Heart left ventricle (tissue), 16 donors: Measurements from ENCODE around the gene MEF2A. TPM values are rescaled to one million over a fixed set of nuclear protein-coding genes. Genes with fewer than 3 reads are reported as not detected.
A peak's percentile ranks its signal among the peaks of the same experiment; 100 is the strongest.

Experiments
- ATAC-seq, 4 donors: fragments of 200-7000 bp; cut with Tn5 transposase; one replicate each; pipeline ENCODE4 v1.9.1; 2020 to 2022; ENCODE audit warnings: moderate library complexity in 4 of 4, mild to moderate bottlenecking in 3 of 4, moderate number of reproducible peaks in 1 of 4
- DNase-seq, 5 donors: peaks; one replicate each; pipeline ENCODE4 v3.0.0-alpha.2; 2020
- H3K27ac ChIP-seq, 12 donors: fragments of 200-600 bp; sonication (generic) in 4 of 12; one replicate each; pipeline versions ENCODE4 v1.5.0 to v1.8.0; 2016 to 2022; ENCODE audit warnings: mild to moderate bottlenecking in 2 of 12
- H3K27me3 ChIP-seq, 9 donors: fragments of 200-600 bp; sonication (generic) in 2 of 9; one replicate each; pipeline versions ENCODE4 v1.5.1 to v1.8.0; 2016 to 2022; ENCODE audit warnings: mild to moderate bottlenecking in 3 of 9
- H3K36me3 ChIP-seq, 9 donors: fragments of 200-600 bp; sonication (generic) in 2 of 9; one replicate each; pipeline versions ENCODE4 v1.5.0 to v1.8.0; 2018 to 2022; ENCODE audit warnings: mild to moderate bottlenecking in 2 of 9
- H3K4me1 ChIP-seq, 12 donors: fragments of 200-600 bp; sonication (generic) in 4 of 12; one replicate each; pipeline versions ENCODE4 v1.5.0 to v1.8.0; 2016 to 2022; ENCODE audit warnings: mild to moderate bottlenecking in 3 of 12
- H3K4me3 ChIP-seq, 12 donors: fragments of 200-600 bp; sonication (generic) in 4 of 12; one replicate each; pipeline versions ENCODE4 v1.5.0 to v1.8.0; 2017 to 2022; ENCODE audit warnings: mild to moderate bottlenecking in 9 of 12, moderate library complexity in 4 of 12
- H3K9me3 ChIP-seq, 12 donors: fragments of 200-600 bp; sonication (generic) in 4 of 12; one replicate each; pipeline versions ENCODE4 v1.5.0 to v1.8.0; 2016 to 2022; ENCODE audit warnings: mild to moderate bottlenecking in 1 of 12
- POLR2A ChIP-seq, 2 donors: fragments of 450-650 bp; IDR thresholded peaks; one replicate each; pipeline ENCODE4 v1.6.1; 2017; ENCODE audit warnings: antibody characterized with exemption in 2 of 2, mild to moderate bottlenecking in 2 of 2, moderate library complexity in 2 of 2
- WGBS, 4 donors: extraction: QIAGEN DNeasy Blood & Tissue Kit in 2 of 4; methylation state at CpG; one replicate each; pipeline versions ENCODE4 v1.1.5 to v1.1.7; 2013 to 2018; 5-methylcytosine and 5-hydroxymethylcytosine counted together
- intact Hi-C, 10 donors: fragments of 100-400 bp; cut with DNase I; formaldehyde crosslinking; loops; one replicate each; pipeline versions ENCODE4 v1.11.1 to v1.14.2; 2022
- polyA plus RNA-seq, 2 donors: library from polyadenylated mRNA; stranded (reverse); fragments of 200-250 nt; gene quantifications; one replicate each; pipeline ENCODE4 v1.2.3, GENCODE V29; 2013
- total RNA-seq, 9 donors: library from RNA; depleted of rRNA in 2 of 9; stranded (reverse); fragments of >200 nt in 2 of 9; fragmentation: NEBNext Ultra II Directional in 3 of 9; extraction: Animal tissue kit (Norgen Biotek cat#: 25700) in 3 of 9; gene quantifications; one replicate each; pipeline versions ENCODE4 v1.1.0 to v1.2.4, GENCODE V29; 2016 to 2023
- TF ChIP-seq, protein P1 (sequence below), 12 donors: fragments of 200-600 bp; sonication (generic) in 4 of 12; IDR thresholded peaks; one replicate each; pipeline versions ENCODE4 v1.5.0 to v1.8.0; 2018 to 2022; ENCODE audit warnings: antibody characterized with exemption in 12 of 12, mild to moderate bottlenecking in 5 of 12
- donor health status: ischemic (EF 13 %, LVEDD 7.1; RV severe dilation, severe dysfunction).
- donor health status: healthy with polysubstance abuse.
- donor health status: DM: no; HTN: yes; CAD: no.
- donor health status: DM: no; HTN: no; CAD: no.
- donor health status: ischemic (EF 25% LVEDD 6.9; RV normal size, moderate dysfunction).
- donor health status: ischemic (EF 25% LVEDD 5.7; RV mildly dilated, moderate dysfunction).
- donor health status: healthy.
- donor health status: DM: yes; HTN: yes; CAD: no.
- donor health status: ischemic (EF 35%, LVEDD 5.7; RV mildly dilated, moderate dysfunction).
- donor health status: nonischemic (EF 11% LVEDD 7.7; RV severe dilation, severe dysfunction).
- donor health status: DM: yes; HTN: yes; CAD: no.
- donor health status: PGD.
- donor health status: ischemic (EF 29% LVEDD 5.4; RV normal size, mild dysfunction).
- donor health status: nonischemic (EF 23%, LVEDD 6.1; RV moderate dilation, normal function).

The MEF2A gene
- total and polyA plus RNA-seq, 11 donors, result 53.4 to 192 (median 153) TPM

DNA sequence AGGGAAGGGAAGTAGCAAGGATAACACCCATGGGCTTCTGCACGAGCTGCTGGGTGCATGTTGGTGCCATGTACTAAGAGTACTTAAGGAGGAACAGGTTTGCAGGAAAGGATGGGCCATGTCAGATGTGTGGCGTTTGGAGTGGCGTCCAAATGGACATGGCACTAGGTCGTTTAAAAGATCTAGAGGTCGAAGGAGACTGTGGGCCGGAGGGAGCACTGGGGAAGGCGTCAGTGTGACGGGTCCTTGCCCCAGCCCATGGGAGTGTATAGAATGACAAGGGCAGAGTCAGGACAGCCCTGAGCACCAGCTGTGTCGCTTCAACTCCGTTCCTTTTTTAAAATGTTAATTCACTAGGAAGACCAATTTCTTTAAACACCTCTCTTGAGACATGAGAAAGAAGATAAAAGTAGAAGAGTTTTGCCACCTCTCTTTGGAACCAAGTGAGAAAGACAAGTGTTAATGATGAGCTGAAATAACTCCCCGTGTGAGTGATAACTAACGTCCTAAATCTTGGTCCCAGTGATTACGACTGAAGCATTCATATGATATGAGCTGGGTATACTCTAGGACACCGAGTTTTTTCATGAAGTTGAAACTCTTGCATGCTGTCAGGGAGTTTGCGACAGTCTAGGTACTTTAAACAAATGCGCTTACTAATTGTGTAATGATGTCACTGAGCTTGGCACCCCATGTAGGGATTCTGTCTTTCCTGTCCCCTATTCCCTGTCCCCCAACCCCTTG lies 143.6 kb downstream of the MEF2A start:
- DNase-seq, result peak in 1 of 5 donors; percentile 50
- Histone ChIP-seq H3K27me3 (no peaks in the 10 kb centered on the region), H3K36me3 (peaks cover 0 to 73% (median 41%) of the 10 kb centered on the region in 9 donors), H3K9me3 (no peaks in the 10 kb centered on the region), H3K4me1 (peaks cover 10 to 81% (median 58%) of the 10 kb centered on the region in 12 donors), H3K4me3 (no peak overlapping the region), H3K27ac (peak overlapping the region; percentile 17 to 85 (median 76))
- ATAC-seq, result peak in 3 of 4 donors; percentile 11 to 15 (median 13)
- 41 to 47% (median 46%) methylated on average over 16 of the region's 16 CpGs for WGBS, 4 donors
- intact Hi-C loops, result loop anchor here in 8 of 10 donors (5.0 to 10.0 kb wide), 7 partner anchors 142 to 422 kb away; partner anchors contain the start of gene MEF2A (in 1 of the 8)
- TF ChIP-seq, protein P1, sequence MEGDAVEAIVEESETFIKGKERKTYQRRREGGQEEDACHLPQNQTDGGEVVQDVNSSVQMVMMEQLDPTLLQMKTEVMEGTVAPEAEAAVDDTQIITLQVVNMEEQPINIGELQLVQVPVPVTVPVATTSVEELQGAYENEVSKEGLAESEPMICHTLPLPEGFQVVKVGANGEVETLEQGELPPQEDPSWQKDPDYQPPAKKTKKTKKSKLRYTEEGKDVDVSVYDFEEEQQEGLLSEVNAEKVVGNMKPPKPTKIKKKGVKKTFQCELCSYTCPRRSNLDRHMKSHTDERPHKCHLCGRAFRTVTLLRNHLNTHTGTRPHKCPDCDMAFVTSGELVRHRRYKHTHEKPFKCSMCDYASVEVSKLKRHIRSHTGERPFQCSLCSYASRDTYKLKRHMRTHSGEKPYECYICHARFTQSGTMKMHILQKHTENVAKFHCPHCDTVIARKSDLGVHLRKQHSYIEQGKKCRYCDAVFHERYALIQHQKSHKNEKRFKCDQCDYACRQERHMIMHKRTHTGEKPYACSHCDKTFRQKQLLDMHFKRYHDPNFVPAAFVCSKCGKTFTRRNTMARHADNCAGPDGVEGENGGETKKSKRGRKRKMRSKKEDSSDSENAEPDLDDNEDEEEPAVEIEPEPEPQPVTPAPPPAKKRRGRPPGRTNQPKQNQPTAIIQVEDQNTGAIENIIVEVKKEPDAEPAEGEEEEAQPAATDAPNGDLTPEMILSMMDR (IDR thresholded peaks at IDR 0.05), result no peak
- TF ChIP-seq POLR2A (IDR thresholded peaks at IDR 0.05), result no peak

DNA sequence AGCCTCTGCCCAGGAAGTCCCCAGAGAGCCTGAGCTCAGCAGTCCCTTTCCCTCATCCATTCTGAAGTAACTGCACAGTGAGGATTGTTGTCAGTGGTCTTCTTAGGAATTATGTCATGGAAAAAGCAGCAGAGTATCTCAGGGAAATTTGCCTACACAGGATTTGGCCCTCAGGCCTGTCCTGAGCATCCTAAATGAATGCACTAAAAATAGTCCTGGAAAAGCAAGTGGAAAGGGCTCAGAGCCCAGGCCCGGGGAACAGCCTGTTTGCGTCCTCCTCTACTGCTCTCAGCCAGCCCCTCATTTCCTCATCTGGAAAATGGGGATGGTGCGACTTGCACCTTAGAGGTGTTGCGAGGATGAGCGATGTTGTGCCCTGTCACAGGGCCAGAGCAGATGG lies 145.8 kb downstream of the MEF2A start:
- DNase-seq (peak in 3 of 5 donors; percentile 49 to 62 (median 59)), ATAC-seq (peak; percentile 47 to 60 (median 54))
- WGBS, 4 donors, result 44 to 51% (median 46%) methylated on average over 5 of the region's 5 CpGs
- H3K4me1 ChIP-seq, result peaks cover 15 to 92% (median 64%) of the 10 kb centered on the region in 12 donors
- no peak overlapping the region for H3K4me3 ChIP-seq
- TF ChIP-seq, protein P1 (IDR thresholded peaks at IDR 0.05), result no peak
- no peak for TF ChIP-seq POLR2A (IDR thresholded peaks at IDR 0.05)
- peak overlapping the region in 11 of 12 donors; percentile 12 to 85 (median 73) for H3K27ac ChIP-seq
- H3K27me3 ChIP-seq, result no peaks in the 10 kb centered on the region
- peaks cover 0 to 86% (median 54%) of the 10 kb centered on the region in 9 donors for H3K36me3 ChIP-seq
- no peaks in the 10 kb centered on the region for H3K9me3 ChIP-seq
- intact Hi-C loops, result loop anchor here in 1 of 10 donors (5.0 kb wide), 1 partner anchor 41 kb away; no protein-coding TSS in a partner anchor

DNA sequence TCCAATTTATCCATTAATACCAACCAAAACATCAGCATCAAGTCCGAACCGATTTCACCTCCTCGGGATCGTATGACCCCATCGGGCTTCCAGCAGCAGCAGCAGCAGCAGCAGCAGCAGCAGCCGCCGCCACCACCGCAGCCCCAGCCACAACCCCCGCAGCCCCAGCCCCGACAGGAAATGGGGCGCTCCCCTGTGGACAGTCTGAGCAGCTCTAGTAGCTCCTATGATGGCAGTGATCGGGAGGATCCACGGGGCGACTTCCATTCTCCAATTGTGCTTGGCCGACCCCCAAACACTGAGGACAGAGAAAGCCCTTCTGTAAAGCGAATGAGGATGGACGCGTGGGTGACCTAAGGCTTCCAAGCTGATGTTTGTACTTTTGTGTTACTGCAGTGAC lies 146.6 kb downstream of the MEF2A start:
- Histone ChIP-seq H3K4me1 (peaks cover 19 to 92% (median 64%) of the 10 kb centered on the region in 12 donors), H3K27me3 (no peaks in the 10 kb centered on the region), H3K9me3 (no peaks in the 10 kb centered on the region), H3K4me3 (no peak overlapping the region), H3K27ac (peak overlapping the region in 8 of 12 donors; percentile 54 to 85 (median 72)), H3K36me3 (peaks cover 0 to 80% (median 54%) of the 10 kb centered on the region in 9 donors)
- no peak for DNase-seq
- no peak for TF ChIP-seq POLR2A (IDR thresholded peaks at IDR 0.05)
- TF ChIP-seq, protein P1 (IDR thresholded peaks at IDR 0.05), result no peak
- intact Hi-C loops, result loop anchor here in 1 of 10 donors (5.0 kb wide), 1 partner anchor 40 kb away; no protein-coding TSS in a partner anchor
- 64 to 83% (median 70%) methylated on average over 18 of the region's 18 CpGs for WGBS, 4 donors
- no peak for ATAC-seq

DNA sequence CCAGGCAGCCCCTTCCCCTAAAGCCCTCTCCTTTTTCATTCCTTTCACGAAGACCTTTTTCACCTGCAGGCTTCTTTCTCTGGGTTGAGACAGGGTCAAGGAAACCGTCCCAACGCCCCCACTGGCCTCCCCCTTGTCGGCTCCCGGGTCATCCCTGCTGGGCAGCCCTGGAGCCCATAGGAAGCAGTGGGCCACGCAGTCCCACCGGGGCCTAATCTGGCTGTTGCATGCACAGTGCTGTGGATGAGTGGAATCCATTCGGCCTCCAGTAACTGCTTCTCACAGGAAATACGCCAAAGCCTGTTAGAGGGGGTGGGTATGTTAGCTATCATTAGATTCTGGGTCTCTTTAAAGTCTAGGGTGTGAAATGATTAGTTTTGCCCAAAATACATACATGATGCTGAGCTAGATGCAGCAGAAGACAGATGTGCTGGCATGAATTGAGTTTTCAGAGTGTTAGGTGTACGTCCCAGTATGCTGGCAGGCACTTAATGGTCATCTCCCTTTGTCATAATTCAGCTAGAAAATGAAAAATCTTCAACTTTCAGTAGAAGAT lies 150.8 kb downstream of the MEF2A start:
- ATAC-seq (peak in 3 of 4 donors; percentile 18 to 31 (median 24)), DNase-seq (no peak)
- intact Hi-C loops, result no loop called here
- H3K4me1 ChIP-seq, result peaks cover 10 to 76% (median 48%) of the 10 kb centered on the region in 12 donors
- peak overlapping the region in 7 of 12 donors; percentile 0 to 38 (median 21) for H3K4me3 ChIP-seq
- H3K27me3 ChIP-seq, result no peaks in the 10 kb centered on the region
- peak overlapping the region; percentile 45 to 83 (median 64) for H3K27ac ChIP-seq
- 31 to 38% (median 36%) methylated on average over 10 of the region's 10 CpGs for WGBS, 4 donors
- TF ChIP-seq POLR2A (IDR thresholded peaks at IDR 0.05), result no peak
- TF ChIP-seq, protein P1 (IDR thresholded peaks at IDR 0.05), result no peak
- H3K36me3 ChIP-seq, result peaks cover 0 to 56% (median 39%) of the 10 kb centered on the region in 9 donors
- H3K9me3 ChIP-seq, result no peaks in the 10 kb centered on the region
